IMR-90 (cell line): ENCODE results near the gene BTBD2. TPM values are rescaled to one million over a fixed set of nuclear protein-coding genes. Genes with fewer than 3 reads are reported as not detected.

ENCODE experiments used
- ATAC-seq: fragments of 200-7000 bp; cut with Tn5 transposase; 2 replicates; pipeline ENCODE4 v1.9.1; 2020; ENCODE audit warnings: low read depth, mild to moderate bottlenecking, moderate library complexity
- BruUV-seq: library from RNA; stranded (reverse); fragments of 400-500 nt; replicated peaks from 2 replicates; lab custom pipeline; 2021; lab: Mats Ljungman, UMichigan
- CTCF ChIA-PET: fragments of 300-600 bp; formaldehyde crosslinking; extraction: SDS; loops from one replicate; lab custom pipeline; 2021; ENCODE audit warnings: antibody characterized with exemption; lab: Yijun Ruan, JAX
- POLR2A ChIA-PET: fragments of 300-600 bp; sonication (Branson Sonifier 250); formaldehyde crosslinking; loops from one replicate; lab custom pipeline; 2022; ENCODE audit warnings: antibody characterized with exemption; ENCODE audit not compliant: unreplicated experiment; lab: Charles Lee
- DNase-seq: peaks from one replicate; pipeline ENCODE4 v3.0.0; 2013
- H2AFZ ChIP-seq: replicated peaks from 2 replicates; pipeline ENCODE3; 2013; ENCODE audit warnings: low read length, mild to moderate bottlenecking; ENCODE audit not compliant: poor library complexity
- H2AK5ac ChIP-seq: 2 replicates; pipeline ENCODE4 v1.6.1; 2013; ENCODE audit warnings: low read depth, low read length, inconsistent platforms
- H2AK9ac ChIP-seq: replicated peaks from 2 replicates; pipeline ENCODE3; 2013; ENCODE audit warnings: mild to moderate bottlenecking, low read depth, low read length, moderate library complexity; ENCODE audit not compliant: poor library complexity
- H2BK120ac ChIP-seq: 2 replicates; pipeline ENCODE4 v1.6.1; 2013; ENCODE audit warnings: low read depth, low read length, inconsistent platforms
- H2BK15ac ChIP-seq: 3 replicates; pipeline ENCODE4 v1.6.1; 2013; ENCODE audit warnings: low read depth, low read length, inconsistent platforms
- H2BK20ac ChIP-seq: 2 replicates; pipeline ENCODE4 v1.6.1; 2013; ENCODE audit warnings: low read depth, mild to moderate bottlenecking, inconsistent platforms, low read length, moderate library complexity
- H2BK5ac ChIP-seq: 2 replicates; pipeline ENCODE4 v1.6.1; 2013; ENCODE audit warnings: mild to moderate bottlenecking, low read depth, low read length, inconsistent platforms; ENCODE audit not compliant: poor library complexity, severe bottlenecking
- H3K14ac ChIP-seq: replicated peaks from 2 replicates; pipeline ENCODE4 v1.6.1; 2013; ENCODE audit warnings: low read depth, low read length, inconsistent platforms
- H3K18ac ChIP-seq: 2 replicates; pipeline ENCODE4 v1.6.1; 2013; ENCODE audit warnings: low read depth, low read length, control low read depth
- H3K23ac ChIP-seq: 2 replicates; pipeline ENCODE4 v1.6.1; 2013; ENCODE audit warnings: low read depth, low read length, inconsistent platforms
- H3K27ac ChIP-seq: 2 replicates; pipeline ENCODE4 v1.5.1; 2013; ENCODE audit warnings: mild to moderate bottlenecking, control low read depth, low read length; ENCODE audit not compliant: insufficient read depth
- H3K27me3 ChIP-seq: 2 replicates; pipeline ENCODE4 v1.6.1; 2013; ENCODE audit warnings: low read length; ENCODE audit not compliant: control insufficient read depth, insufficient read depth
- H3K36me3 ChIP-seq: 2 replicates; pipeline ENCODE4 v1.6.1; 2013; ENCODE audit warnings: low read length, mixed read lengths; ENCODE audit not compliant: control insufficient read depth, insufficient read depth
- H3K4ac ChIP-seq: 2 replicates; pipeline ENCODE4 v1.6.1; 2013; ENCODE audit warnings: low read depth, low read length, inconsistent platforms
- H3K4me1 ChIP-seq: 2 replicates; pipeline ENCODE4 v1.6.1; 2013; ENCODE audit warnings: low read length, mixed read lengths; ENCODE audit not compliant: control insufficient read depth, insufficient read depth
- H3K4me2 ChIP-seq: 2 replicates; pipeline ENCODE4 v1.6.1; 2013; ENCODE audit warnings: low read depth, mild to moderate bottlenecking, control low read depth, low read length, moderate library complexity
- H3K4me3 ChIP-seq: 2 replicates; pipeline ENCODE4 v1.5.1; 2013; ENCODE audit warnings: low read depth, mild to moderate bottlenecking, control low read depth, low read length, moderate library complexity; ENCODE audit not compliant: insufficient read depth
- H3K56ac ChIP-seq: 2 replicates; pipeline ENCODE4 v1.6.1; 2013; ENCODE audit warnings: low read length, inconsistent platforms; ENCODE audit not compliant: insufficient read depth; ENCODE audit errors: extremely low read depth
- H3K79me1 ChIP-seq, 2 experiments: 2 replicates each; pipeline ENCODE4 v1.6.1; 2013; ENCODE audit warnings: low read length in 2 of 2, inconsistent platforms in 1 of 2, low read depth in 1 of 2
- H3K9ac ChIP-seq: 2 replicates; pipeline ENCODE4 v1.6.1; 2013; ENCODE audit warnings: low read depth, low read length, control low read depth
- H3K9me1 ChIP-seq: 2 replicates; pipeline ENCODE4 v1.6.1; 2013; ENCODE audit warnings: low read length, inconsistent platforms; ENCODE audit not compliant: insufficient read depth
- H3K9me3 ChIP-seq: 2 replicates; pipeline ENCODE4 v1.6.1; 2013; ENCODE audit warnings: low read length; ENCODE audit not compliant: control insufficient read depth, insufficient read depth
- H4K20me1 ChIP-seq: 2 replicates; pipeline ENCODE4 v1.6.1; 2013; ENCODE audit warnings: low read length, inconsistent platforms; ENCODE audit not compliant: insufficient read depth
- H4K5ac ChIP-seq: 2 replicates; pipeline ENCODE4 v1.6.1; 2013; ENCODE audit warnings: mild to moderate bottlenecking, low read depth, low read length, control low read depth
- H4K8ac ChIP-seq, 2 experiments: 2 replicates each; pipeline ENCODE4 v1.6.1; 2013; ENCODE audit warnings: low read depth in 2 of 2, low read length in 2 of 2, control low read depth in 1 of 2, inconsistent platforms in 1 of 2
- H4K91ac ChIP-seq: 2 replicates; pipeline ENCODE4 v1.6.1; 2013; ENCODE audit warnings: low read depth, low read length, inconsistent platforms; ENCODE audit not compliant: insufficient read depth
- BHLHE40 ChIP-seq: fragments of 150-350 bp; IDR thresholded peaks from 2 replicates; pipeline ENCODE4 v1.6.1; 2016; ENCODE audit warnings: mild to moderate bottlenecking, low read depth, low read length
- CEBPB ChIP-seq: IDR thresholded peaks from 2 replicates; pipeline ENCODE4 v1.6.1; 2012; ENCODE audit warnings: low read depth, low read length, improper control_type of control experiment
- CHD1 ChIP-seq: IDR thresholded peaks from 2 replicates; pipeline ENCODE4 v1.6.1; 2012; ENCODE audit warnings: low read depth, low read length, improper control_type of control experiment
- FOS ChIP-seq: fragments of 150-350 bp; IDR thresholded peaks from 2 replicates; pipeline ENCODE4 v1.6.1; 2016; ENCODE audit warnings: low read depth, low read length
- MAFK ChIP-seq: IDR thresholded peaks from 2 replicates; pipeline ENCODE4 v1.6.1; 2012; ENCODE audit warnings: low read depth, low read length, improper control_type of control experiment
- MAZ ChIP-seq: IDR thresholded peaks from 2 replicates; pipeline ENCODE4 v1.6.1; 2012; ENCODE audit warnings: low read depth, mild to moderate bottlenecking, low read length, improper control_type of control experiment, moderate library complexity, borderline replicate concordance
- MXI1 ChIP-seq: IDR thresholded peaks from 2 replicates; pipeline ENCODE4 v1.6.1; 2012; ENCODE audit warnings: low read depth, mild to moderate bottlenecking, low read length, moderate library complexity, borderline replicate concordance
- NFE2L2 ChIP-seq: fragments of 150-350 bp; IDR thresholded peaks from 2 replicates; pipeline ENCODE4 v1.6.1; 2016; ENCODE audit warnings: low read depth, mild to moderate bottlenecking, low read length
- POLR2A ChIP-seq: IDR thresholded peaks from 2 replicates; pipeline ENCODE4 v1.6.1; 2012; ENCODE audit warnings: mild to moderate bottlenecking, low read depth, low read length
- RCOR1 ChIP-seq: IDR thresholded peaks from 2 replicates; pipeline ENCODE4 v1.6.1; 2012; ENCODE audit warnings: mild to moderate bottlenecking, low read length, improper control_type of control experiment; ENCODE audit not compliant: insufficient replicate concordance
- RFX5 ChIP-seq: IDR thresholded peaks from 2 replicates; pipeline ENCODE4 v1.8.0; 2012; ENCODE audit warnings: low read depth, mild to moderate bottlenecking, low read length, moderate library complexity
- WGBS, 2 experiments: methylation state at CpG; one replicate each; pipeline versions ENCODE4 v1.1.5 to v1.1.7; 2013; ENCODE audit warnings: missing lambda C conversion rate in 2 of 2; ENCODE audit not compliant: insufficient read length in 1 of 2; ENCODE audit errors: extremely low coverage in 2 of 2; 5-methylcytosine and 5-hydroxymethylcytosine counted together
- dilution Hi-C: fragments of 300-500 bp; cut with HindIII; formaldehyde crosslinking; loops from one replicate; pipeline ENCODE4 v1.14.3; 2018; ENCODE audit warnings: low sequenced_read_pairs; ENCODE audit not compliant: unreplicated experiment
- in situ Hi-C: fragments of 300-500 bp; cut with MboI; formaldehyde crosslinking; loops from 3 replicates; pipeline ENCODE4 v1.14.3; 2019; ENCODE audit warnings: low sequenced_read_pairs, inconsistent platforms, mixed read lengths
- intact Hi-C: fragments of 100-400 bp; cut with micrococcal nuclease; formaldehyde crosslinking; loops from 2 replicates; pipeline ENCODE4 v1.10.0; 2022
- polyA plus RNA-seq, 3 experiments: library from polyadenylated mRNA; depleted of rRNA; stranded (reverse); fragments of >200 nt; gene quantifications; 2 replicates each; pipeline ENCODE4 v1.2.3, GENCODE V29; 2012; ENCODE audit warnings: low replicate concordance in 1 of 3
- total RNA-seq: library from RNA; depleted of rRNA; stranded (reverse); fragments of >200 nt; gene quantifications from 2 replicates; pipeline ENCODE4 v1.2.3, GENCODE V29; 2012
- TF ChIP-seq, protein P1 (sequence below): conservative IDR thresholded peaks from 2 replicates; pipeline ENCODE4 v1.5.1; 2012; ENCODE audit warnings: mild to moderate bottlenecking, low read depth, low read length, improper control_type of control experiment
- TF ChIP-seq, protein P2 (sequence below): fragments of 150-350 bp; IDR thresholded peaks from 2 replicates; pipeline ENCODE4 v1.6.1; 2016; ENCODE audit warnings: low read depth, mild to moderate bottlenecking, low read length, moderate library complexity, borderline replicate concordance
- TF ChIP-seq, protein P3 (sequence below): fragments of 150-350 bp; IDR thresholded peaks from 2 replicates; pipeline ENCODE4 v1.6.1; 2017; ENCODE audit warnings: mild to moderate bottlenecking, antibody characterized with exemption, low read length, low read depth

The BTBD2 gene
- total and polyA plus RNA-seq, 2 of the 4 experiments (the other 2 are of a cell fraction) = 24.4 to 65.7 TPM

DNA sequence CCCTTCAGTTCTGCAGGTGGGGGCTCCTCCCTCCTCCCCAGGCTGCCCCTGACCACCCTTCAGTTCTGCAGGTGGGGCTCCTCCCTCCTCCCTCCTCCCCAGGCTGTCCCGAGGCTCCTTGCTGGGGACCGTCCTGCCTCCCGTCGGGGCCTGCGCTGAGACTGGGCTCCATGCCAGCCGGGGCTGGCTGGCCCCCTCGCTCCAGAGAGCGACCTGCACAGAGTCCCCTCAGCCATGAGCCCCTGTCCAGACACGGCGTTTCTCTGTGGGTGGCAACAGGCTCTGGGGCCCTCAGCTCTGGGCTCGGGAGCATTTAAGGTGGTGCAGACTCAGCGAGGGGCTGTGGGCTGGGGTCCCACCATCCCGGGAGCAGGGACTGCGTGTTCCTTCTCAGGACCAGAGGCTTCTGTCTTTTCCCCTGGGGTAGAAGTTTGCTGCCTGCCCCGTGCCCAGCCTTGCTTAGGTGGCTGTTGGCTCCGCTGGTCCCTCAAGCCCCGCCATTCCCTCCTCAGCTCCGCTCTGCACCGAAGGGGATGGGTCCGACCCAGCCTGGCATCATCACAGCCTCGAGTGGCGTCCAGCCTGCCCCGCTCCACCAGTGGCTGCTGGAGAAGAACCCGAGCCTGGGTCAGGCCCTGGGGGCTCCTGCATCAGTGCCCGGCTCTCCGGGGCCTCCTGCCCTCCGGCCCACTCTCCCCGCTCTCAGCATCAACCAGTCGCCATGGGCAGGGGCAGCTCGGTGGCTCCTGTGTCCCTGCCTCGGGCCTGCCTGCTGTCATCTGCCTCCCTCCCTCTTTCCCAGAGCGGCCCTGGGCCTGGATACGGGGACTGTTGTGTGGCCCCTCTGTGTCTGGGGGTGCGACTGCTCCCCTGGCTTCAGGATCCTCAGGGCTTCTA is 47.0 kb downstream of the BTBD2 start:
- ATAC-seq = no peak
- dilution Hi-C loops = no loop called here
- POLR2A ChIA-PET = no interaction called here

More for the DNA sequence above, 47.0 kb downstream of the BTBD2 start:
- Histone ChIP-seq H3K4ac (no peak overlapping the region), H3K4me1 (no peaks in the 10 kb centered on the region), H3K27ac (no peak overlapping the region), H3K79me1 (peaks cover 12 to 48% of the 10 kb centered on the region in 2 experiments), H4K91ac (no peak overlapping the region), H3K36me3 (peaks cover 22% of the 10 kb centered on the region), H2AK5ac (no peak overlapping the region), H2AK9ac (no peak overlapping the region), H3K9me3 (no peaks in the 10 kb centered on the region), H2BK15ac (no peak overlapping the region), H3K27me3 (no peaks in the 10 kb centered on the region), H3K23ac (no peak overlapping the region), H2BK20ac (no peak overlapping the region), H4K8ac (no peak overlapping the region), H3K4me3 (no peak overlapping the region), H3K18ac (no peak overlapping the region), H3K4me2 (no peak overlapping the region), H3K56ac (no peak overlapping the region), H3K14ac (no peak overlapping the region), H4K20me1 (peaks cover 62% of the 10 kb centered on the region), H3K9me1 (no peaks in the 10 kb centered on the region; the same call in 1 of the 2 replicates), H2BK5ac (no peak overlapping the region), H4K5ac (no peak overlapping the region), H2AFZ (no peak overlapping the region), H3K9ac (no peak overlapping the region), H2BK120ac (no peak overlapping the region)
- CTCF ChIA-PET = no interaction called here
- in situ Hi-C loops = no loop called here
- WGBS, 2 experiments = 62% methylated on average over 16 of the region's 34 CpGs; no CpG with 5 or more reads in 1 of the 2 experiments
- intact Hi-C loops = no loop called here
- DNase-seq = no peak
- BruUV-seq = no TSS peak
- TF ChIP-seq MXI1 (no peak), POLR2A (no peak), RCOR1 (no peak), BHLHE40 (no peak), MAFK (no peak), MAZ (no peak), CHD1 (no peak), RFX5 (no peak), CEBPB (no peak), FOS (no peak), NFE2L2 (no peak)
- TF ChIP-seq, protein P1, sequence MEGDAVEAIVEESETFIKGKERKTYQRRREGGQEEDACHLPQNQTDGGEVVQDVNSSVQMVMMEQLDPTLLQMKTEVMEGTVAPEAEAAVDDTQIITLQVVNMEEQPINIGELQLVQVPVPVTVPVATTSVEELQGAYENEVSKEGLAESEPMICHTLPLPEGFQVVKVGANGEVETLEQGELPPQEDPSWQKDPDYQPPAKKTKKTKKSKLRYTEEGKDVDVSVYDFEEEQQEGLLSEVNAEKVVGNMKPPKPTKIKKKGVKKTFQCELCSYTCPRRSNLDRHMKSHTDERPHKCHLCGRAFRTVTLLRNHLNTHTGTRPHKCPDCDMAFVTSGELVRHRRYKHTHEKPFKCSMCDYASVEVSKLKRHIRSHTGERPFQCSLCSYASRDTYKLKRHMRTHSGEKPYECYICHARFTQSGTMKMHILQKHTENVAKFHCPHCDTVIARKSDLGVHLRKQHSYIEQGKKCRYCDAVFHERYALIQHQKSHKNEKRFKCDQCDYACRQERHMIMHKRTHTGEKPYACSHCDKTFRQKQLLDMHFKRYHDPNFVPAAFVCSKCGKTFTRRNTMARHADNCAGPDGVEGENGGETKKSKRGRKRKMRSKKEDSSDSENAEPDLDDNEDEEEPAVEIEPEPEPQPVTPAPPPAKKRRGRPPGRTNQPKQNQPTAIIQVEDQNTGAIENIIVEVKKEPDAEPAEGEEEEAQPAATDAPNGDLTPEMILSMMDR = no peak
- TF ChIP-seq, protein P2, sequence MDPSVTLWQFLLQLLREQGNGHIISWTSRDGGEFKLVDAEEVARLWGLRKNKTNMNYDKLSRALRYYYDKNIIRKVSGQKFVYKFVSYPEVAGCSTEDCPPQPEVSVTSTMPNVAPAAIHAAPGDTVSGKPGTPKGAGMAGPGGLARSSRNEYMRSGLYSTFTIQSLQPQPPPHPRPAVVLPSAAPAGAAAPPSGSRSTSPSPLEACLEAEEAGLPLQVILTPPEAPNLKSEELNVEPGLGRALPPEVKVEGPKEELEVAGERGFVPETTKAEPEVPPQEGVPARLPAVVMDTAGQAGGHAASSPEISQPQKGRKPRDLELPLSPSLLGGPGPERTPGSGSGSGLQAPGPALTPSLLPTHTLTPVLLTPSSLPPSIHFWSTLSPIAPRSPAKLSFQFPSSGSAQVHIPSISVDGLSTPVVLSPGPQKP = no peak
- TF ChIP-seq, protein P3, sequence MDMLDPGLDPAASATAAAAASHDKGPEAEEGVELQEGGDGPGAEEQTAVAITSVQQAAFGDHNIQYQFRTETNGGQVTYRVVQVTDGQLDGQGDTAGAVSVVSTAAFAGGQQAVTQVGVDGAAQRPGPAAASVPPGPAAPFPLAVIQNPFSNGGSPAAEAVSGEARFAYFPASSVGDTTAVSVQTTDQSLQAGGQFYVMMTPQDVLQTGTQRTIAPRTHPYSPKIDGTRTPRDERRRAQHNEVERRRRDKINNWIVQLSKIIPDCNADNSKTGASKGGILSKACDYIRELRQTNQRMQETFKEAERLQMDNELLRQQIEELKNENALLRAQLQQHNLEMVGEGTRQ = no peak
